GM12872 (cell line): Measurements from ENCODE around the gene TMPRSS5.

Experiments used
- TF ChIP-seq, protein P1 (sequence below): IDR thresholded peaks from 3 replicates; pipeline ENCODE4 v1.5.1; 2011; ENCODE audit warnings: low read depth, mild to moderate bottlenecking, low read length, moderate library complexity; ENCODE audit not compliant: insufficient read depth

The TMPRSS5 gene

DNA sequence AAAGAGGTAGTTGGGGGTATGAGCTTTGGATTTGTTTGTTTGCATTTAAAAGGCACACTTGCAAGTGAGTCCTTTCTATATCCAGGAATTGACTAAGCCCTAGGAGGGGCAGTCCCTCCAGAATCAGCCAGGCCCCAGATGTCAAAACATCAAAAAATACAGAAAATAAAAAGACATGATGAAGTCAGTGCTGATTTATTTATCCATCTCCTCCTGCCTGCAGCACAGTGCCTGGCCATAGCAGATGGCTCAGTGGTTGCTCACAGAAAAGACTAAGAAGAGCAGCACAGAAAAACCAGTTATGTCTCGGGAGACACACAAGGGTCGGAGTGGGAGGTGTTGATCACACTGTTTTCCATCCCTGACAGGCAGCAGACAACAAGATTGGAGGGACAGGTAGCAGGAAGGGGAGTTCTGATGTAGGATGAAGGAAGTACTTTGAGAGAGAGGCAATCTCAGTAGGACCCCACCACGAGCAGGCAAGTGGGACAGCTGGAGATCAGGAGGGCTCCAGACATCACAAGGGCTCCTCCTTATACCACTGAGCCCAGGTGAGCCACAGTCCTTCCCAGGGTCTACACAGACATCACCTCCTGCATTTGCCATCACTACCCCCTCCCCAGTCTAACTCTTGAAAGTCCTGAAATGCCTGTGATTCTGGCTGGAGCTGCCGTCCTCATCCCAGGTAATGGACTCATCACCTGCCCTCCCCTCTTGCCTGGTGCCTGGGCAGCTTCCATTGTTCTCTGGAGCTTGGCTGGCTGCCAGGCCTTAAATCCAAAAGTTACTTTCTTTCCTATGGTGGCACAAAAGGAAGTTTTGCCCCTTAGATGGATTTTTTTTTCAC lies 32.3 kb downstream of the TMPRSS5 start:
- TF ChIP-seq, protein P1, sequence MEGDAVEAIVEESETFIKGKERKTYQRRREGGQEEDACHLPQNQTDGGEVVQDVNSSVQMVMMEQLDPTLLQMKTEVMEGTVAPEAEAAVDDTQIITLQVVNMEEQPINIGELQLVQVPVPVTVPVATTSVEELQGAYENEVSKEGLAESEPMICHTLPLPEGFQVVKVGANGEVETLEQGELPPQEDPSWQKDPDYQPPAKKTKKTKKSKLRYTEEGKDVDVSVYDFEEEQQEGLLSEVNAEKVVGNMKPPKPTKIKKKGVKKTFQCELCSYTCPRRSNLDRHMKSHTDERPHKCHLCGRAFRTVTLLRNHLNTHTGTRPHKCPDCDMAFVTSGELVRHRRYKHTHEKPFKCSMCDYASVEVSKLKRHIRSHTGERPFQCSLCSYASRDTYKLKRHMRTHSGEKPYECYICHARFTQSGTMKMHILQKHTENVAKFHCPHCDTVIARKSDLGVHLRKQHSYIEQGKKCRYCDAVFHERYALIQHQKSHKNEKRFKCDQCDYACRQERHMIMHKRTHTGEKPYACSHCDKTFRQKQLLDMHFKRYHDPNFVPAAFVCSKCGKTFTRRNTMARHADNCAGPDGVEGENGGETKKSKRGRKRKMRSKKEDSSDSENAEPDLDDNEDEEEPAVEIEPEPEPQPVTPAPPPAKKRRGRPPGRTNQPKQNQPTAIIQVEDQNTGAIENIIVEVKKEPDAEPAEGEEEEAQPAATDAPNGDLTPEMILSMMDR = no peak

- TF ChIP-seq, protein P1 = no peak
Measured at GRCh38 chr11:113670831-113671215, 35.3 kb downstream of the TMPRSS5 start.

DNA sequence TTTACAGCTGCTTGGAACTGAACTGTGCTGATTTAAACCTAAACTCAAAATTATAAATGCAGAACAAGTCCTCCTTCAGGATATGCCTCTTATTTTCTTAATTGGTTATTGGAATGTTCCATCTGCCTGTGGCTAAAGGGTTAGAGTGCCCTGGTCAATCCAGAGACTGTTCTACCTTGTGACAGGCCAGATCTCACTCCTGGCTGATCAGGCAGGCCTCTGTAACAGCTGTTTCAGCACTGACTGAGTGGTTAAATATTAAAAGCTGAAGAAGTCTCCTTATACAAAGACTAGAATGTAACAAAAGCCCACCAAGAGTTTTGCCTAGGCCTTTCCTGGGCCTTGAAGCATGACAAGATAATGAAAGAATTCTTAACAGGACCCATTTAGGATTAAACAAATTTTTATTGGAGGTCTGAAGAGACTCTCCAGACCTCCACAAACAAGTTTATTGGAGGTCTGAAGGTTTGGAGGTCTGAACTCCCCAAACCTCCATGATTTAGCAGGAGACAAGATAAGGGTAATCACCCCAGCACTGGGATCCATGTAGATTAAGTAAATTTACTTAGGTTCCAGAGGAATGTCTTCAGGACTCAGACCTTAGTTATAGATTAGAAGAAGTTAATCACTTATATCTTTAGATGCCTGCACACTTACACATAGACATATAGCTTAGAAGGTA lies 35.8 kb downstream of the TMPRSS5 start:
- TF ChIP-seq, protein P1 = no peak

DNA sequence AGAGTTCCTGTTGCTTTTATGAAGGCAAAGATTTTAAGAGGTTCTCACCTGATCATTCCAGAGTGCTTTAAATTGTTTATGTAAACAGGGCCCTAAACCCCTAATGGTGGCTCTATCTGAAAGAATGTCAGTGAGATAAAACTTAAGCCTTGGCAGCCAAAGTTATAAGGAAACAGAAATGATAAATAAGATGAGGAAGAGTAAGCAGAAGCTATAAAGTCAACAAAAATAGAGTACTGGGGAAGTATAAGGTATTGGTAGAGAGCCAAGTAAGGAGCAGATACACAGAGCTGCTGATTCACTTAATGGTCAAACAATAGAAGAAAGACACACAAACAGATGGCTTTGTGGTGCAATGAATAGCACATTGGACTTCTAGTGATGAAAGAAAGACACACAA lies 37.9 kb downstream of the TMPRSS5 start:
- TF ChIP-seq, protein P1 = no peak

DNA sequence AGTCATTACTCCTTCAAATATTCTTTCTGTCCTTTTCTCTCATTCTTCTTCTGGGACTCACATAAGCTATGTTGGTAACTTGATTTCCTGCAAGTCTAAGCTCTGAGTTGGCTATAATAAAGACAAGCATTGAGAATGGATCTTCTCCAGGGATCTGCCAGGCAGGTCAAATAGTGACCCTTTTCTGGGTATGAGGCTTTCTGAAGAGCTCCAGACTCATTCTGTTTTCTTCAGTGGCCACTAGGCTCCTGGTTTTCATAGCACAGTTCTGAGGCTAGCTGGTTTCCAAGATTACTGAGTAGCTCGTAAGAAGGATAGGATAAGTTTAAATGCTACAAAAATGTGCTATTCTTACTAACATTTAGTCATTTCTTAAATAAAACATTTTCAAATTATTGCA lies 38.3 kb downstream of the TMPRSS5 start:
- TF ChIP-seq, protein P1 = no peak

- TF ChIP-seq, protein P1 = no peak
Measured at GRCh38 chr11:113666584-113666983, 39.5 kb downstream of the TMPRSS5 start.

- TF ChIP-seq, protein P1 = no peak
Measured at GRCh38 chr11:113664981-113665710, 41.0 kb downstream of the TMPRSS5 start.
